Activated CD4-positive, alpha-beta T cell treated with anti-CD3 and anti-CD28 coated beads, Interleukin-10, Interleukin-2, amounts not matched to agents 100 ng/mL and 50 ng/mL, durations not matched to agents 16 hours and 8 hours (primary cell): Measurements from ENCODE around the gene SMIM11.
"Not testable (repeated sequence)": the region's sequence is repeated elsewhere in the genome, so short reads cannot be mapped to it uniquely, and the experiment has no call there.

Experiments
- DNase-seq: peaks from one replicate; pipeline ENCODE4 v3.0.0-alpha.2; 2020

The SMIM11 gene

GRCh38 chr21:34427339-34427738 lies 52.0 kb downstream of the SMIM11 start:
- not testable (repeated sequence) for DNase-seq

GRCh38 chr21:34428441-34428840 lies 53.1 kb downstream of the SMIM11 start:
- DNase-seq = not testable (repeated sequence)

- DNase-seq = not testable (repeated sequence)
Observed at GRCh38 chr21:34429710-34430109, 54.4 kb downstream of the SMIM11 start.
